ENCODE measurements around the gene PRKCH. TPM values are rescaled to one million over a fixed set of nuclear protein-coding genes. Genes with fewer than 3 reads are reported as not detected.

PRKCH gene
- total RNA-seq, 5 donors from 2014 or later (not counting 1 experiment from before 2014, with no cell fraction given): 267 to 436 (median 326) TPM

DNA sequence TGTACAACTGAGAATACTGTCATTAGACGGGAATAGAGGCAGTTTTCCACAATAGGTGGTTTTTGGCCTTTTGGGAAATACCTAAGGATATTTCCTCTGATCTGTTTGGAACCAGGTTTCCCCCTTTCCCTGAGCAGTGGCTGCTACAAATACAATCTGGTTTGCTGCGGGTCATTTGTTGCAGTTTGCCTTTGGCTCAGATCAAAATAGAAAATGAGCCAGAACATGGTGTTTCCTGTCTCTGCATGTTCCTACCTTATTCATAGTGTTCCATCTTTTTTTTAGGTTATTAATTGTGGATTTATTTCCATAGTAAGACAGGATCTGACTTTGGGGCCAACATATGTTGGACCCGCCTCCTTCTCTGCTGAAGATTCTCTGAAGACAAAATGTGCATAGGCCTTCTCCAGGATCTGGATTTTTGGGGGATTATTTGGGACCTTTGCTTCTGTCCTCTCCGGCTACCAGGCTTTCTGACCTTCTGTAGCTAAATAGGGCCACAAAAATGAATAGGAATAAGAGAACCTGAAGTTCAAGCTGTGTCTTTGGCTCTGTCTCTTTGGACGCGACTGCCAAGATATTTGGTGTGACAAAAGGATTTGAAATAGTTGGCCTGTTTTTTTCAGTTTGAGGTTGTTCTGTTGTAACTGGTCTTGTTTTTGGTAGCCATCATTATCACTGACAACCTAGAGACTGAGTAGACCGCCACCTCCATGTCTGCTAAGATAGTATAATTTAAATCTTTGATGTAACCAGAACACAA is 146.9 kb downstream of the PRKCH start:
- Histone ChIP-seq H3K4me3 (ENCODE audit: control insufficient read depth in 1 of 2, extremely low read depth in 1 of 2, low read length in 1 of 2) (no peak overlapping the region), H3K9me3 (no peaks in the 10 kb centered on the region), H3K4me1 (ENCODE audit: control insufficient read depth in 1 of 2, extremely low read depth in 1 of 2, insufficient read depth in 2 of 2, low read length in 2 of 2) (peaks cover 33 to 73% of the 10 kb centered on the region in 2 experiments), H3K27ac (ENCODE audit: low read length) (peak overlapping the region; percentile 3), H3K36me3 (ENCODE audit: control insufficient read depth in 2 of 2, extremely low read depth in 1 of 2, insufficient read depth in 1 of 2, low read length in 1 of 2) (peaks cover 0 to 65% of the 10 kb centered on the region in 2 donors), H3K27me3 (replicated peaks in 1 of 2; ENCODE audit: control insufficient read depth in 2 of 2, extremely low read depth in 1 of 2, insufficient read depth in 2 of 2, low read length in 1 of 2) (no peaks in the 10 kb centered on the region)
- Mint-ChIP-seq H3K4me3 (no peak overlapping the region), H3K36me3 (peaks cover 40% of the 10 kb centered on the region), H3K27ac (peak overlapping the region; percentile 96), H3K4me1 (peaks cover 85 to 93% (median 92%) of the 10 kb centered on the region in 3 donors), H3K9me3 (peaks cover 0 to 3% (median 0%) of the 10 kb centered on the region in 3 donors), H3K27me3 (no peaks in the 10 kb centered on the region)
- DNase-seq (no peak), ATAC-seq (replicated peaks in 1 of 4) (no peak)
- POLR2A ChIA-PET: no interaction called here
- 100% methylated on average over 2 of the region's 7 CpGs for whole genome bisulfite sequencing (ENCODE audit: insufficient coverage)
- CTCF ChIA-PET: no interaction called here

- ChIA-PET POLR2A (interaction anchor here in 1 of 2 donors (0.6 to 1.5 kb wide), 3 partner anchors 9 to 30 kb away, joined by 3 to 6 read pairs (median 3); no protein-coding TSS in a partner anchor), CTCF (interaction anchor here (0.6 to 1.1 kb wide), 3 partner anchors 14 to 261 kb away, joined by 3 to 6 read pairs (median 5); no protein-coding TSS in a partner anchor)
- peaks cover 42 to 87% of the 10 kb centered on the region in 2 experiments for H3K4me1 ChIP-seq (ENCODE audit: control insufficient read depth in 1 of 2, extremely low read depth in 1 of 2, insufficient read depth in 2 of 2, low read length in 2 of 2)
- H3K27me3 ChIP-seq (replicated peaks in 1 of 2; ENCODE audit: control insufficient read depth in 2 of 2, extremely low read depth in 1 of 2, insufficient read depth in 2 of 2, low read length in 1 of 2): no peaks in the 10 kb centered on the region
- ATAC-seq (replicated peaks in 1 of 4) (no peak), DNase-seq (no peak)
- peaks cover 93 to 96% (median 95%) of the 10 kb centered on the region in 3 donors for H3K4me1 Mint-ChIP-seq
- 90% methylated on average over 6 of the region's 6 CpGs for WGBS (ENCODE audit: insufficient coverage)
- H3K36me3 ChIP-seq (ENCODE audit: control insufficient read depth in 2 of 2, extremely low read depth in 1 of 2, insufficient read depth in 1 of 2, low read length in 1 of 2): peaks cover 0 to 58% of the 10 kb centered on the region in 2 donors
- no peaks in the 10 kb centered on the region for H3K27me3 Mint-ChIP-seq
- H3K36me3 Mint-ChIP-seq: peaks cover 34% of the 10 kb centered on the region
- no peak overlapping the region for H3K27ac ChIP-seq (ENCODE audit: low read length)
- H3K4me3 Mint-ChIP-seq: peak overlapping the region in 2 of 3 donors; percentile 29 to 89
- no peaks in the 10 kb centered on the region for H3K9me3 Mint-ChIP-seq
- no peak overlapping the region for H3K4me3 ChIP-seq (ENCODE audit: control insufficient read depth in 1 of 2, extremely low read depth in 1 of 2, low read length in 1 of 2)
- peak overlapping the region; percentile 96 for H3K27ac Mint-ChIP-seq
- H3K9me3 ChIP-seq: no peaks in the 10 kb centered on the region
These were observed 148.4 kb downstream of the PRKCH start for GRCh38 chr14:61469781-61470180.

DNA sequence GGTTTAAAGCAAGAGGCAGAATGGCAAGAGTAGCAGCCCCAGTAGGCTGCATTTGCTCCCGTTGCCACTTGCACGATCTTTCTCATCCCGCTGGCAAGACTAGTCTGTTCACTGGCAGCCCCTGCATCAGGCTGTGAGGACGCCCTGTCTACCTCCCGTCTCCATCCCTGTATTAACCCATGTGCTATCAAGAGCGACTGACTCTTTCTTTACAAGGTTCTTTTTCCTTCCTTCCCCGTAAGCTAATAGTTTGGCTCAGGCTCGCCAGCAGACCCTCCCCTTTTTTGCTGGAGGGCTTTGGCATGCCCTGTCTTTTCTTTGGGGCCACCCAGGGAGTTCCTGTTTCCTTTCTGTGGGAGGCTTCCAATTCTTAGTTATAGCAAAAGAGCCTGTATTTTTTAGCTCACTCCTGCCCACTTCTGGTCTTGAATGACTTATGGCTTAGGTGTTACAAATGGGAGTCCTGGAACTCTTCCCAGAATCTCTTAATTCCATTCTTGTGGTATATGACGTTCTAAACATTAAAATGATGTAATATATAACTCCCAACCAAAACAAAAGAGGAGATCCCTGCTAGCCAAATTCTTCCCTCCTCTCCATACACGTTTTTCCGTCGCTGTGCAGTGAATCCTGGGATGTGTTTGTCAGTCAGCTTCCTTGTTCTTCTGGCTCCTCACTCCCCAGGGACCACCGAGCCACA is 149.0 kb downstream of the PRKCH start:
- peak overlapping the region; percentile 83 for H3K27ac ChIP-seq (ENCODE audit: low read length)
- 82% methylated on average over 9 of the region's 13 CpGs for WGBS (ENCODE audit: insufficient coverage)
- no peak overlapping the region for H3K4me3 ChIP-seq (ENCODE audit: control insufficient read depth in 1 of 2, extremely low read depth in 1 of 2, low read length in 1 of 2)
- DNase-seq (no peak), ATAC-seq (replicated peaks in 1 of 4) (no peak)
- H3K36me3 ChIP-seq (ENCODE audit: control insufficient read depth in 2 of 2, extremely low read depth in 1 of 2, insufficient read depth in 1 of 2, low read length in 1 of 2): peaks cover 0 to 58% of the 10 kb centered on the region in 2 donors
- Mint-ChIP-seq H3K4me3 (peak overlapping the region; percentile 78 to 89 (median 84)), H3K36me3 (peaks cover 28% of the 10 kb centered on the region), H3K9me3 (no peaks in the 10 kb centered on the region), H3K4me1 (peaks cover 94 to 96% (median 96%) of the 10 kb centered on the region in 3 donors), H3K27ac (peak overlapping the region; percentile 96), H3K27me3 (no peaks in the 10 kb centered on the region)
- ChIA-PET CTCF (interaction anchor here (0.5 to 1.5 kb wide), 6 partner anchors 9 to 261 kb away, joined by 3 to 6 read pairs (median 4); no protein-coding TSS in a partner anchor), POLR2A (interaction anchor here (0.9 to 1.5 kb wide), 3 partner anchors 8 to 29 kb away, joined by 3 to 6 read pairs (median 3); no protein-coding TSS in a partner anchor)
- H3K27me3 ChIP-seq (replicated peaks in 1 of 2; ENCODE audit: control insufficient read depth in 2 of 2, extremely low read depth in 1 of 2, insufficient read depth in 2 of 2, low read length in 1 of 2): no peaks in the 10 kb centered on the region
- peaks cover 48 to 91% of the 10 kb centered on the region in 2 experiments for H3K4me1 ChIP-seq (ENCODE audit: control insufficient read depth in 1 of 2, extremely low read depth in 1 of 2, insufficient read depth in 2 of 2, low read length in 2 of 2)
- H3K9me3 ChIP-seq: no peaks in the 10 kb centered on the region

GRCh38 chr14:61470961-61471293 is 149.5 kb downstream of the PRKCH start:
- no peaks in the 10 kb centered on the region for H3K27me3 ChIP-seq (replicated peaks in 1 of 2; ENCODE audit: control insufficient read depth in 2 of 2, extremely low read depth in 1 of 2, insufficient read depth in 2 of 2, low read length in 1 of 2)
- 89% methylated on average over 1 of the region's 3 CpGs for WGBS (ENCODE audit: insufficient coverage)
- H3K36me3 Mint-ChIP-seq: peaks cover 23% of the 10 kb centered on the region
- ChIA-PET CTCF (interaction anchor here in 1 of 2 donors (0.5 to 1.5 kb wide), 3 partner anchors 10 to 259 kb away, joined by 3 to 4 read pairs (median 3); no protein-coding TSS in a partner anchor), POLR2A (interaction anchor here (0.6 to 1.5 kb wide), 5 partner anchors 8 to 28 kb away, joined by 3 to 6 read pairs (median 3); no protein-coding TSS in a partner anchor)
- peak overlapping the region; percentile 96 for H3K27ac Mint-ChIP-seq
- H3K4me1 ChIP-seq (ENCODE audit: control insufficient read depth in 1 of 2, extremely low read depth in 1 of 2, insufficient read depth in 2 of 2, low read length in 2 of 2): peaks cover 54 to 94% of the 10 kb centered on the region in 2 experiments
- no peak for ATAC-seq (replicated peaks in 1 of 4)
- H3K9me3 ChIP-seq: no peaks in the 10 kb centered on the region
- H3K27ac ChIP-seq (ENCODE audit: low read length): peak overlapping the region; percentile 83
- H3K36me3 ChIP-seq (ENCODE audit: control insufficient read depth in 2 of 2, extremely low read depth in 1 of 2, insufficient read depth in 1 of 2, low read length in 1 of 2): peaks cover 0 to 58% of the 10 kb centered on the region in 2 donors
- peaks cover 91 to 93% (median 92%) of the 10 kb centered on the region in 3 donors for H3K4me1 Mint-ChIP-seq
- H3K4me3 ChIP-seq (ENCODE audit: control insufficient read depth in 1 of 2, extremely low read depth in 1 of 2, low read length in 1 of 2): no peak overlapping the region
- no peaks in the 10 kb centered on the region for H3K27me3 Mint-ChIP-seq
- H3K4me3 Mint-ChIP-seq: peak overlapping the region; percentile 78 to 89 (median 84)
- H3K9me3 Mint-ChIP-seq: no peaks in the 10 kb centered on the region
- no peak for DNase-seq

- Histone ChIP-seq H3K4me1 (ENCODE audit: control insufficient read depth in 1 of 2, extremely low read depth in 1 of 2, insufficient read depth in 2 of 2, low read length in 2 of 2) (peaks cover 59 to 94% of the 10 kb centered on the region in 2 experiments), H3K27ac (ENCODE audit: low read length) (peak overlapping the region; percentile 83), H3K4me3 (ENCODE audit: control insufficient read depth in 1 of 2, extremely low read depth in 1 of 2, low read length in 1 of 2) (peak overlapping the region; percentile 29 to 39), H3K9me3 (no peaks in the 10 kb centered on the region), H3K27me3 (replicated peaks in 1 of 2; ENCODE audit: control insufficient read depth in 2 of 2, extremely low read depth in 1 of 2, insufficient read depth in 2 of 2, low read length in 1 of 2) (no peaks in the 10 kb centered on the region), H3K36me3 (ENCODE audit: control insufficient read depth in 2 of 2, extremely low read depth in 1 of 2, insufficient read depth in 1 of 2, low read length in 1 of 2) (peaks cover 0 to 52% of the 10 kb centered on the region in 2 donors)
- no peaks in the 10 kb centered on the region for H3K9me3 Mint-ChIP-seq
- peaks cover 93 to 96% (median 94%) of the 10 kb centered on the region in 3 donors for H3K4me1 Mint-ChIP-seq
- peak overlapping the region; percentile 78 to 89 (median 84) for H3K4me3 Mint-ChIP-seq
- ATAC-seq (replicated peaks in 1 of 4) (peak in 1 of 4 experiments; percentile 2), DNase-seq (no peak)
- H3K27me3 Mint-ChIP-seq: no peaks in the 10 kb centered on the region
- peaks cover 26% of the 10 kb centered on the region for H3K36me3 Mint-ChIP-seq
- WGBS (ENCODE audit: insufficient coverage): 21% methylated on average over 3 of the region's 7 CpGs
- peak overlapping the region; percentile 96 for H3K27ac Mint-ChIP-seq
- ChIA-PET CTCF (interaction anchor here (0.5 to 1.5 kb wide), 10 partner anchors 10 to 366 kb away, joined by 3 to 7 read pairs (median 3); no protein-coding TSS in a partner anchor), POLR2A (interaction anchor here (0.6 to 1.5 kb wide), 4 partner anchors 11 to 28 kb away, joined by 3 to 6 read pairs (median 3); no protein-coding TSS in a partner anchor)
These were observed 150.1 kb downstream of the PRKCH start for GRCh38 chr14:61471297-61472005.

Data from T-cell (primary cell).